D721Med (cell line): ENCODE results near the gene PKIB.
A peak's percentile ranks its signal among the peaks of the same experiment; 100 is the strongest.

ENCODE experiments used
- DNase-seq: peaks from one replicate; pipeline ENCODE4 v3.0.0; 2011; ENCODE audit warnings: low spot score; ENCODE audit not compliant: insufficient read length
- FAIRE-seq: peaks from 2 replicates; lab custom pipeline; 2011; peaks lifted over from hg19 to GRCh38; lab: Jason Lieb, UNC
- TF ChIP-seq, protein P1 (sequence below): IDR thresholded peaks from 2 replicates; pipeline ENCODE4 v1.5.1; 2012; ENCODE audit warnings: mild to moderate bottlenecking, control low read depth; ENCODE audit not compliant: insufficient read depth; ENCODE audit errors: missing control alignments

The PKIB gene

GRCh38 chr6:122620902-122621301, 10.7 kb downstream of the PKIB start:
- FAIRE-seq (peak; percentile 70), DNase-seq (no peak)
- TF ChIP-seq, protein P1, sequence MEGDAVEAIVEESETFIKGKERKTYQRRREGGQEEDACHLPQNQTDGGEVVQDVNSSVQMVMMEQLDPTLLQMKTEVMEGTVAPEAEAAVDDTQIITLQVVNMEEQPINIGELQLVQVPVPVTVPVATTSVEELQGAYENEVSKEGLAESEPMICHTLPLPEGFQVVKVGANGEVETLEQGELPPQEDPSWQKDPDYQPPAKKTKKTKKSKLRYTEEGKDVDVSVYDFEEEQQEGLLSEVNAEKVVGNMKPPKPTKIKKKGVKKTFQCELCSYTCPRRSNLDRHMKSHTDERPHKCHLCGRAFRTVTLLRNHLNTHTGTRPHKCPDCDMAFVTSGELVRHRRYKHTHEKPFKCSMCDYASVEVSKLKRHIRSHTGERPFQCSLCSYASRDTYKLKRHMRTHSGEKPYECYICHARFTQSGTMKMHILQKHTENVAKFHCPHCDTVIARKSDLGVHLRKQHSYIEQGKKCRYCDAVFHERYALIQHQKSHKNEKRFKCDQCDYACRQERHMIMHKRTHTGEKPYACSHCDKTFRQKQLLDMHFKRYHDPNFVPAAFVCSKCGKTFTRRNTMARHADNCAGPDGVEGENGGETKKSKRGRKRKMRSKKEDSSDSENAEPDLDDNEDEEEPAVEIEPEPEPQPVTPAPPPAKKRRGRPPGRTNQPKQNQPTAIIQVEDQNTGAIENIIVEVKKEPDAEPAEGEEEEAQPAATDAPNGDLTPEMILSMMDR, result no peak

- no peak for FAIRE-seq
- TF ChIP-seq, protein P1, result no peak
- no peak for DNase-seq
Measured at GRCh38 chr6:122621638-122622037, 11.4 kb downstream of the PKIB start.

GRCh38 chr6:122622479-122622878, 12.3 kb downstream of the PKIB start:
- TF ChIP-seq, protein P1, result no peak
- no peak for FAIRE-seq

GRCh38 chr6:122623279-122623678, 13.1 kb downstream of the PKIB start:
- DNase-seq (no peak), FAIRE-seq (peak; percentile 25)
- TF ChIP-seq, protein P1, result no peak

More at GRCh38 chr6:122622479-122622878, 12.3 kb downstream of the PKIB start:
- DNase-seq, result no peak

DNA sequence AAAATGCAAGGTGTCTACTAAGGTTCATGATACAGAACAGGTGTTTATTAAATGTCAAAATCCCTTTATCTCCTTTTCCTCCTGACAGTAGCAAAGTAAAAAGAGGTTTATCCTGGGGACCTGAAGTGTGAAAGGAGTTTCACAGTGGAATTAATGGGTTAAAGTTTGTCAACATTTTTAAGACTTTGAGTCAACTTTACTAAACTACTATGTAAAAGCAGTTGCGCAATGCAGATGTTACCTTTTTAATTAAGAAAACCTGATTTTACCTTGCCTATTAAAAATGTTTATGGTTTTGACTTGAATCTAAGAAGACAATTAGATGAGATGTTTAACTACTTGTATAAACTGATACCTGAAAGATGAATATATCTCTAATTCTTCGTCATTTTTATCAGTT, 14.6 kb downstream of the PKIB start:
- FAIRE-seq, result peak; percentile 73
- TF ChIP-seq, protein P1, result no peak
- DNase-seq, result no peak

DNA sequence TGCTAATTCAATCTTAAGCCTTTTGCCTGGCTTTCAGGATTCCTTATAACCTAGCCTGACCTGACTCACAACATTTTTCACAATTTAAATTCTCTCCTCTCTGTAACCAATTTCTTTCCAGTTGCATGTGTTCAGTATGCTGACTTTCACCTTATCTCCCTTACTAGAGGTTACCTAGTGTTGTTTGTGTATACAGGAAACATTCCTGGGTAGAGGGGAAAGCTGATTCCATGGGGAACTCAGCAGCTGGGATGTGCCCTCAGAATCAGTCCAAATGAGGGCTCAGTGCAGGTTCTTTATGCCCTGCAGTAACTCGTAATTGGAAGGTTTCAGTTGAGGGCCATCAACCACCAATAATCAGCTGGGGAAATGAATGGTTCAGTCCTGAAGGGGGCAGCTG, 18.5 kb downstream of the PKIB start:
- TF ChIP-seq, protein P1, result no peak

GRCh38 chr6:122631571-122632249, 21.5 kb downstream of the PKIB start:
- DNase-seq (no peak), FAIRE-seq (no peak)
- TF ChIP-seq, protein P1, result no peak

More for the DNA sequence above, 18.5 kb downstream of the PKIB start:
- no peak for FAIRE-seq
- no peak for DNase-seq
